SK-N-SH (cell line): Measurements from ENCODE around the gene SNAP29. TPM values are rescaled to one million over a fixed set of nuclear protein-coding genes. Genes with fewer than 3 reads are reported as not detected.

Source experiments
- CTCF ChIA-PET: fragments of 300-600, 350-600 bp; formaldehyde crosslinking; extraction: SDS; loops from one replicate; lab custom pipeline; 2021; lab: Yijun Ruan, JAX
- POLR2A ChIA-PET: fragments of 350-600 bp; sonication (Branson Sonifier 250); formaldehyde crosslinking; extraction: SDS; loops from one replicate; lab custom pipeline; 2020; ENCODE audit warnings: antibody characterized with exemption, inconsistent platforms; lab: Yijun Ruan, JAX
- DNase-seq: peaks from one replicate; pipeline ENCODE4 v3.0.0; 2012
- H2AFZ ChIP-seq: fragments of 200-600 bp; sonication (generic); 2 replicates; pipeline ENCODE4 v1.8.1; 2016; ENCODE audit warnings: antibody characterized with exemption, mild to moderate bottlenecking, low read depth
- H3F3A ChIP-seq: fragments of 200-600 bp; sonication (generic); replicated peaks from 2 replicates; pipeline ENCODE3; 2016; ENCODE audit warnings: antibody characterized with exemption, mild to moderate bottlenecking; ENCODE audit not compliant: insufficient read depth
- H3K27ac ChIP-seq, 2 experiments: fragments of 200-500 bp in 1 of 2; fragments of 200-600 bp in 1 of 2; sonication (Bioruptor generic) in 1 of 2; sonication (generic), shearing (Covaris generic) in 1 of 2; 2 replicates each; pipeline versions ENCODE4 v1.5.1 to v1.6.1; 2014 to 2016; ENCODE audit warnings: low read depth in 2 of 2, inconsistent platforms in 1 of 2, low read length in 1 of 2, mild to moderate bottlenecking in 1 of 2, mixed read lengths in 1 of 2
- H3K27me3 ChIP-seq: fragments of 200-600 bp; sonication (generic), shearing (Covaris generic); 2 replicates; pipeline ENCODE4 v1.6.1; 2016; ENCODE audit warnings: mixed run types; ENCODE audit not compliant: insufficient read depth
- H3K36me3 ChIP-seq, 2 experiments: fragments of 200-500 bp in 1 of 2; fragments of 200-600 bp in 1 of 2; sonication (Bioruptor generic) in 1 of 2; sonication (generic) in 1 of 2; replicated peaks in 1 of 2; 2 replicates each; pipeline versions ENCODE3 to v1.5.1; 2014 to 2016; ENCODE audit warnings: low read length in 1 of 2, mild to moderate bottlenecking in 1 of 2; ENCODE audit not compliant: insufficient read depth in 2 of 2, control insufficient read depth in 1 of 2
- H3K4me1 ChIP-seq, 2 experiments: fragments of 200-500 bp in 1 of 2; fragments of 200-600 bp in 1 of 2; sonication (Bioruptor generic) in 1 of 2; sonication (generic), shearing (Covaris generic) in 1 of 2; 2 replicates each; pipeline versions ENCODE4 v1.5.1 to v1.6.1; 2014 to 2016; ENCODE audit warnings: low read depth in 1 of 2, low read length in 1 of 2, mixed run types in 1 of 2; ENCODE audit not compliant: insufficient read depth in 2 of 2, control insufficient read depth in 1 of 2
- H3K4me2 ChIP-seq: fragments of 200-600 bp; sonication (generic), shearing (Covaris generic); 2 replicates; pipeline ENCODE4 v1.6.1; 2017; ENCODE audit warnings: mixed run types
- H3K4me3 ChIP-seq, 2 experiments: fragments of 200-500 bp in 1 of 2; fragments of 200-600 bp in 1 of 2; sonication (Bioruptor generic) in 1 of 2; sonication (generic), shearing (Covaris generic) in 1 of 2; 2 replicates each; pipeline versions ENCODE4 v1.5.1 to v1.8.1; 2014 to 2016; ENCODE audit warnings: low read depth in 2 of 2, inconsistent platforms in 1 of 2, low read length in 1 of 2, mild to moderate bottlenecking in 1 of 2, mixed read lengths in 1 of 2, moderate library complexity in 1 of 2
- H3K79me2 ChIP-seq: fragments of 200-600 bp; sonication (generic); 2 replicates; pipeline ENCODE4 v1.8.1; 2017; ENCODE audit warnings: mild to moderate bottlenecking; ENCODE audit not compliant: insufficient read depth
- H3K9ac ChIP-seq: fragments of 200-600 bp; sonication (generic); 2 replicates; pipeline ENCODE4 v1.6.1; 2017; ENCODE audit warnings: mixed run types
- H3K9me2 ChIP-seq: fragments of 200-600 bp; sonication (generic); 2 replicates; pipeline ENCODE4 v1.6.1; 2017; ENCODE audit warnings: mixed run types
- H3K9me3 ChIP-seq: fragments of 200-600 bp; sonication (generic); 2 replicates; pipeline ENCODE4 v1.6.1; 2017; ENCODE audit warnings: mixed run types, mild to moderate bottlenecking, moderate library complexity
- H4K20me1 ChIP-seq: fragments of 200-600 bp; sonication (generic); 2 replicates; pipeline ENCODE4 v1.6.1; 2017; ENCODE audit warnings: mild to moderate bottlenecking, mixed run types; ENCODE audit not compliant: insufficient read depth
- ELF1 ChIP-seq: IDR thresholded peaks from 2 replicates; pipeline ENCODE4 v1.4.0; 2012
- EP300 ChIP-seq, 2 experiments: IDR thresholded peaks; 2 replicates each; pipeline versions ENCODE4 v1.4.0 to v1.6.1; 2012; ENCODE audit warnings: borderline replicate concordance in 1 of 2, low read depth in 1 of 2, low read length in 1 of 2
- GABPA ChIP-seq: IDR thresholded peaks from 2 replicates; pipeline ENCODE4 v1.4.0; 2012; ENCODE audit warnings: low read depth, mild to moderate bottlenecking
- GATA2 ChIP-seq: sonication (generic); formaldehyde crosslinking; IDR thresholded peaks from 2 replicates; pipeline ENCODE4 v1.5.0; 2020; ENCODE audit warnings: mild to moderate bottlenecking, missing genetic modification reagents
- POLR2AphosphoS5 ChIP-seq: IDR thresholded peaks from 2 replicates; pipeline ENCODE4 v1.6.1; 2012; ENCODE audit warnings: low read depth, low read length
- RCOR1 ChIP-seq: fragments of 150-350 bp; IDR thresholded peaks from 2 replicates; pipeline ENCODE4 v1.6.1; 2017; ENCODE audit warnings: antibody characterized with exemption, low read length
- TCF12 ChIP-seq: IDR thresholded peaks from 2 replicates; pipeline ENCODE4 v1.4.0; 2012
- TEAD4 ChIP-seq: IDR thresholded peaks from 2 replicates; pipeline ENCODE4 v1.4.0; 2012; ENCODE audit warnings: mild to moderate bottlenecking, borderline replicate concordance; ENCODE audit not compliant: insufficient read depth
- WGBS: methylation state at CpG from one replicate; pipeline ENCODE4 v1.1.6; 2017; ENCODE audit warnings: low lambda C conversion rate; 5-methylcytosine and 5-hydroxymethylcytosine counted together
- polyA plus RNA-seq, 3 experiments: library from polyadenylated mRNA; depleted of rRNA; stranded (reverse); fragments of >200 nt; gene quantifications; 2 replicates each; pipeline ENCODE4 v1.2.3, GENCODE V29; 2012
- TF ChIP-seq, protein P1 (sequence below): IDR thresholded peaks from 2 replicates; pipeline ENCODE4 v1.4.0; 2012; ENCODE audit warnings: low read depth, borderline replicate concordance
- TF ChIP-seq, protein P2 (sequence below): fragments of 200-600 bp; sonication (generic); IDR thresholded peaks from 2 replicates; pipeline ENCODE4 v1.6.1; 2017; ENCODE audit warnings: antibody characterized with exemption, mild to moderate bottlenecking, moderate library complexity
- TF ChIP-seq, protein P3 (sequence below): fragments of 150-350 bp; IDR thresholded peaks from 2 replicates; pipeline ENCODE4 v1.6.1; 2016; ENCODE audit warnings: mild to moderate bottlenecking, low read depth, low read length

SNAP29 gene
- polyA plus RNA-seq, 1 of the 3 experiments (the other 2 are of a cell fraction), result 37.3 TPM

DNA sequence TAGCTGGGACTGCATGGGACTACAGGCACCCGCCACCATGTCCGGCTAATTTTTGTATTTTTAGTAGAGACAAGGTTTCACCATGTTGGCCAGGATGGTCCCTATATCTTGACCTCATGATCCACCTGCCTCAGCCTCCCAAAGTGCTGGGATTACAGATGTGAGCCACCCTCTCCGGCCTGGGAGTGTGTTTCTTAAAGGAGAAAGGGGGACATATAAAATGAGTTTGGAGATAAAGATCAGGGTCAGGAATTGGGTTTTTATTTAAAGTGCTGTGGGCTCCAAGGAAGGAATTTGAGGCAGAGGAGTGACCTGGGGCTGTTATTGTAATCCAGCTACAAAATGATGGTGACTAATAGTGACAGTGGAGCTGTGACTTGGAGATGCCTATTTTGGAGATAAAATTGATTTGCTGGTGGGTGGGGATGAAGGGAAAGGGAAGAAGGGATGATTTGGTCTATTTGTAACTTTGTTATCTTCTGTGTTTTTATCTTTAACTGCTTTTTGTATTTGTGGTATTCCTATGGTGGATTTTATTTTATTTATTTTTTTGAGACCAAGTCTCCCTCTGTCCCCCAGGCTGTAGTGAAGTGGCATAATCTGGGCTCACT is 63.4 kb downstream of the SNAP29 start:
- CTCF ChIA-PET, result interaction anchor here (1.1 to 3.0 kb wide), 3 partner anchors 12 to 37 kb away, joined by 3 to 18 read pairs (median 4); no protein-coding TSS in a partner anchor
- H3K4me3 ChIP-seq, result no peak overlapping the region
- H3K4me2 ChIP-seq, result no peak overlapping the region
- H2AFZ ChIP-seq, result no peak overlapping the region
- POLR2A ChIA-PET, result no interaction called here
- no peak overlapping the region for H3K27ac ChIP-seq
- peaks cover 100% of the 10 kb centered on the region for H3K79me2 ChIP-seq
- peaks cover 92% of the 10 kb centered on the region for H4K20me1 ChIP-seq
- H3K9ac ChIP-seq, result no peak overlapping the region
- 78% methylated on average over 3 of the region's 3 CpGs for WGBS
- peaks cover 3 to 7% of the 10 kb centered on the region in 2 experiments for H3K36me3 ChIP-seq
- no peaks in the 10 kb centered on the region for H3K27me3 ChIP-seq
- H3F3A ChIP-seq, result peaks cover 3% of the 10 kb centered on the region
- TF ChIP-seq POLR2AphosphoS5, result no peak
- no peak for TF ChIP-seq GABPA
- no peak for TF ChIP-seq EP300 (IDR thresholded peaks at IDR 0.05; ENCODE audit: borderline replicate concordance in 1 of 2, low read depth in 1 of 2, low read length in 1 of 2)
- TF ChIP-seq, protein P1, sequence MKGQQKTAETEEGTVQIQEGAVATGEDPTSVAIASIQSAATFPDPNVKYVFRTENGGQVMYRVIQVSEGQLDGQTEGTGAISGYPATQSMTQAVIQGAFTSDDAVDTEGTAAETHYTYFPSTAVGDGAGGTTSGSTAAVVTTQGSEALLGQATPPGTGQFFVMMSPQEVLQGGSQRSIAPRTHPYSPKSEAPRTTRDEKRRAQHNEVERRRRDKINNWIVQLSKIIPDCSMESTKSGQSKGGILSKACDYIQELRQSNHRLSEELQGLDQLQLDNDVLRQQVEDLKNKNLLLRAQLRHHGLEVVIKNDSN, result no peak
- TF ChIP-seq TEAD4, result no peak
- TF ChIP-seq, protein P2, sequence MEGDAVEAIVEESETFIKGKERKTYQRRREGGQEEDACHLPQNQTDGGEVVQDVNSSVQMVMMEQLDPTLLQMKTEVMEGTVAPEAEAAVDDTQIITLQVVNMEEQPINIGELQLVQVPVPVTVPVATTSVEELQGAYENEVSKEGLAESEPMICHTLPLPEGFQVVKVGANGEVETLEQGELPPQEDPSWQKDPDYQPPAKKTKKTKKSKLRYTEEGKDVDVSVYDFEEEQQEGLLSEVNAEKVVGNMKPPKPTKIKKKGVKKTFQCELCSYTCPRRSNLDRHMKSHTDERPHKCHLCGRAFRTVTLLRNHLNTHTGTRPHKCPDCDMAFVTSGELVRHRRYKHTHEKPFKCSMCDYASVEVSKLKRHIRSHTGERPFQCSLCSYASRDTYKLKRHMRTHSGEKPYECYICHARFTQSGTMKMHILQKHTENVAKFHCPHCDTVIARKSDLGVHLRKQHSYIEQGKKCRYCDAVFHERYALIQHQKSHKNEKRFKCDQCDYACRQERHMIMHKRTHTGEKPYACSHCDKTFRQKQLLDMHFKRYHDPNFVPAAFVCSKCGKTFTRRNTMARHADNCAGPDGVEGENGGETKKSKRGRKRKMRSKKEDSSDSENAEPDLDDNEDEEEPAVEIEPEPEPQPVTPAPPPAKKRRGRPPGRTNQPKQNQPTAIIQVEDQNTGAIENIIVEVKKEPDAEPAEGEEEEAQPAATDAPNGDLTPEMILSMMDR, result no peak
- TF ChIP-seq TCF12, result no peak
- TF ChIP-seq GATA2 (CRISPR knock-in tag), result no peak
- TF ChIP-seq, protein P3, sequence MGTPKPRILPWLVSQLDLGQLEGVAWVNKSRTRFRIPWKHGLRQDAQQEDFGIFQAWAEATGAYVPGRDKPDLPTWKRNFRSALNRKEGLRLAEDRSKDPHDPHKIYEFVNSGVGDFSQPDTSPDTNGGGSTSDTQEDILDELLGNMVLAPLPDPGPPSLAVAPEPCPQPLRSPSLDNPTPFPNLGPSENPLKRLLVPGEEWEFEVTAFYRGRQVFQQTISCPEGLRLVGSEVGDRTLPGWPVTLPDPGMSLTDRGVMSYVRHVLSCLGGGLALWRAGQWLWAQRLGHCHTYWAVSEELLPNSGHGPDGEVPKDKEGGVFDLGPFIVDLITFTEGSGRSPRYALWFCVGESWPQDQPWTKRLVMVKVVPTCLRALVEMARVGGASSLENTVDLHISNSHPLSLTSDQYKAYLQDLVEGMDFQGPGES, result no peak
- no peak for TF ChIP-seq RCOR1
- TF ChIP-seq ELF1, result no peak
- no peaks in the 10 kb centered on the region for H3K9me2 ChIP-seq
- H3K9me3 ChIP-seq, result no peaks in the 10 kb centered on the region
- no peak for DNase-seq
- peaks cover 4 to 13% of the 10 kb centered on the region in 2 experiments; a peak in 3 of 4 replicates for H3K4me1 ChIP-seq

DNA sequence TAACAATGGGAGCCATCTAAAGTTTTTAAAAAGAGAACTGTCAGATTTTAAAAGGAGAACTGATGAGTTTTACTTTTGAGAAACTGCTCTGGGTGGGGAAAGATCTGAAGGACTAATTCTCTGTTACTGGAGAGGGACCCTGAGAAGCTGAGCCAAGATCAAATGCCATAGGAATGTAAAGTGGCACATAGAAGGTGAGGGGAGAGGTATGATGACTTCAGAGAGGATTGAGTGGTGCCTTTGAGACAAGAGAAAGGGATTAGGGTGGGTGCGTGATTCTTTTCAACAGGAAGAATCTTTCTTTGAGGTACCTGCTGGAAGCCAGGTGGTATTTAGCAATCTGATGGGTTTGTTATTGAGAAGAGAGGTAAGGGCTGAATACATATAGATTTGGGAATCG is 67.4 kb downstream of the SNAP29 start:
- H3K4me3 ChIP-seq, result no peak overlapping the region
- H3K9me3 ChIP-seq, result no peaks in the 10 kb centered on the region
- TF ChIP-seq TCF12, result no peak
- H3K27me3 ChIP-seq, result no peaks in the 10 kb centered on the region
- H3K9me2 ChIP-seq, result no peaks in the 10 kb centered on the region
- WGBS, result 96% methylated on average over 2 of the region's 2 CpGs
- peaks cover 100% of the 10 kb centered on the region for H3K79me2 ChIP-seq
- H3K27ac ChIP-seq, result no peak overlapping the region
- ChIA-PET CTCF (interaction anchor here (0.7 to 1.7 kb wide), 4 partner anchors 9 to 177 kb away, joined by 3 to 7 read pairs (median 5); partner anchors contain the start of gene CRKL), POLR2A (no interaction called here)
- H3K4me1 ChIP-seq, result peaks cover 0 to 9% of the 10 kb centered on the region in 2 experiments; a peak in 1 of 4 replicates
- no peak for DNase-seq
- H3K36me3 ChIP-seq, result peaks cover 3 to 11% of the 10 kb centered on the region in 2 experiments
- H3F3A ChIP-seq, result peaks cover 3% of the 10 kb centered on the region
- H2AFZ ChIP-seq, result no peak overlapping the region
- H3K4me2 ChIP-seq, result no peak overlapping the region
- no peak overlapping the region for H3K9ac ChIP-seq
- peaks cover 96% of the 10 kb centered on the region for H4K20me1 ChIP-seq
